Type B pancreatic cell (in vitro differentiated cells): ENCODE results near the gene RASIP1. TPM values are rescaled to one million over a fixed set of nuclear protein-coding genes. Genes with fewer than 3 reads are reported as not detected.
"Not testable (repeated sequence)": the region's sequence is repeated elsewhere in the genome, so short reads cannot be mapped to it uniquely, and the experiment has no call there.

Experiments
- DNase-seq: peaks from one replicate; pipeline ENCODE4 v3.0.0; 2021; ENCODE audit warnings: mixed read lengths; ENCODE audit not compliant: unreplicated experiment; ENCODE audit errors: extremely low spot score
- H3K27ac Mint-ChIP-seq: 2 replicates; pipeline ENCODE4 v1.8.0; 2021; ENCODE audit warnings: mild to moderate bottlenecking, mixed read lengths
- H3K27me3 Mint-ChIP-seq: 2 replicates; pipeline ENCODE4 v1.8.0; 2021; ENCODE audit warnings: mixed read lengths
- H3K36me3 Mint-ChIP-seq: 2 replicates; pipeline ENCODE4 v1.8.0; 2021; ENCODE audit warnings: mixed read lengths
- H3K4me1 Mint-ChIP-seq: one replicate; pipeline ENCODE4 v1.8.0; 2021; ENCODE audit warnings: mixed read lengths; ENCODE audit not compliant: unreplicated experiment
- H3K4me3 Mint-ChIP-seq: 2 replicates; pipeline ENCODE4 v1.8.0; 2021; ENCODE audit warnings: mild to moderate bottlenecking, mixed read lengths
- H3K9me3 Mint-ChIP-seq: 2 replicates; pipeline ENCODE4 v1.8.0; 2021; ENCODE audit warnings: mixed read lengths
- total RNA-seq: library from RNA; stranded (reverse); gene quantifications from 2 replicates; pipeline ENCODE4 v1.2.1, GENCODE V29; 2021; ENCODE audit warnings: low replicate concordance
- TF ChIP-seq, protein P1 (sequence below): fragments of 200-600 bp; sonication (generic); conservative IDR thresholded peaks from 2 replicates; pipeline ENCODE4 v1.5.0; 2021; ENCODE audit warnings: antibody characterized with exemption, mild to moderate bottlenecking

Gene RASIP1
- total RNA-seq, 1 donor from 2014 or later, result 4.6 TPM

DNA sequence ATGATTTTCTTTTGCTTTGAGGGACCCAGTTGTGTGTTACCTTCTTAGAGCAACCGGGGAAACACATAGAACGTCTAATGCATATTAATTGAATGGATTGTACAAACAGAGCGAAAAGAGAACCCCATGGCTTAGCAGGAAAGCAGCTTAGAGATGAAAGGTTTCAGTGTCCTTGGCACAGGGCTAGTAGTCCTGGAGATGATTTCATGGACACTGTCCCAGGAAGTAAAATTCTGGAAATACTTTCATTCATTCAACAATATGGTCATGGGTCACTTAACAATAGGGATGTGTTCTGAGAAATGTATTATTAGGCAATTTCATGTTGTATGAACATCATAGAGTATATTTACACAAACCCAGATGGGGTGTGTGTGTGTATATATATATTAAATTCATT is 54.3 kb downstream of the RASIP1 start:
- TF ChIP-seq, protein P1, sequence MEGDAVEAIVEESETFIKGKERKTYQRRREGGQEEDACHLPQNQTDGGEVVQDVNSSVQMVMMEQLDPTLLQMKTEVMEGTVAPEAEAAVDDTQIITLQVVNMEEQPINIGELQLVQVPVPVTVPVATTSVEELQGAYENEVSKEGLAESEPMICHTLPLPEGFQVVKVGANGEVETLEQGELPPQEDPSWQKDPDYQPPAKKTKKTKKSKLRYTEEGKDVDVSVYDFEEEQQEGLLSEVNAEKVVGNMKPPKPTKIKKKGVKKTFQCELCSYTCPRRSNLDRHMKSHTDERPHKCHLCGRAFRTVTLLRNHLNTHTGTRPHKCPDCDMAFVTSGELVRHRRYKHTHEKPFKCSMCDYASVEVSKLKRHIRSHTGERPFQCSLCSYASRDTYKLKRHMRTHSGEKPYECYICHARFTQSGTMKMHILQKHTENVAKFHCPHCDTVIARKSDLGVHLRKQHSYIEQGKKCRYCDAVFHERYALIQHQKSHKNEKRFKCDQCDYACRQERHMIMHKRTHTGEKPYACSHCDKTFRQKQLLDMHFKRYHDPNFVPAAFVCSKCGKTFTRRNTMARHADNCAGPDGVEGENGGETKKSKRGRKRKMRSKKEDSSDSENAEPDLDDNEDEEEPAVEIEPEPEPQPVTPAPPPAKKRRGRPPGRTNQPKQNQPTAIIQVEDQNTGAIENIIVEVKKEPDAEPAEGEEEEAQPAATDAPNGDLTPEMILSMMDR, result no peak
- H3K27me3 Mint-ChIP-seq, result no peaks in the 10 kb centered on the region
- H3K9me3 Mint-ChIP-seq, result no peaks in the 10 kb centered on the region
- DNase-seq, result no peak
- H3K27ac Mint-ChIP-seq, result no peak overlapping the region
- H3K4me1 Mint-ChIP-seq, result peaks cover 15% of the 10 kb centered on the region
- H3K36me3 Mint-ChIP-seq, result no peaks in the 10 kb centered on the region
- H3K4me3 Mint-ChIP-seq, result no peak overlapping the region

- H3K27me3 Mint-ChIP-seq, result no peaks in the 10 kb centered on the region
- no peak overlapping the region for H3K4me3 Mint-ChIP-seq
- no peaks in the 10 kb centered on the region for H3K9me3 Mint-ChIP-seq
- TF ChIP-seq, protein P1, result no peak
- H3K36me3 Mint-ChIP-seq, result no peaks in the 10 kb centered on the region
- H3K4me1 Mint-ChIP-seq, result peaks cover 15% of the 10 kb centered on the region
- DNase-seq, result no peak
- H3K27ac Mint-ChIP-seq, result peak overlapping the region; percentile 31
These were observed 54.8 kb downstream of the RASIP1 start for GRCh38 chr19:48685583-48685982.

- no peak for DNase-seq
- no peaks in the 10 kb centered on the region for H3K9me3 Mint-ChIP-seq
- TF ChIP-seq, protein P1, result no peak
These were observed 57.1 kb downstream of the RASIP1 start for GRCh38 chr19:48683349-48683748.

GRCh38 chr19:48681127-48681470 is 59.3 kb downstream of the RASIP1 start:
- H3K36me3 Mint-ChIP-seq, result no peaks in the 10 kb centered on the region
- no peak overlapping the region for H3K27ac Mint-ChIP-seq
- H3K9me3 Mint-ChIP-seq, result no peaks in the 10 kb centered on the region
- TF ChIP-seq, protein P1, result no peak
- H3K27me3 Mint-ChIP-seq, result no peaks in the 10 kb centered on the region
- no peak for DNase-seq
- peaks cover 15% of the 10 kb centered on the region for H3K4me1 Mint-ChIP-seq
- no peak overlapping the region for H3K4me3 Mint-ChIP-seq

More at GRCh38 chr19:48683349-48683748, 57.1 kb downstream of the RASIP1 start:
- H3K4me1 Mint-ChIP-seq, result peaks cover 9% of the 10 kb centered on the region
- no peak overlapping the region for H3K4me3 Mint-ChIP-seq
- no peaks in the 10 kb centered on the region for H3K36me3 Mint-ChIP-seq
- H3K27me3 Mint-ChIP-seq, result no peaks in the 10 kb centered on the region
- H3K27ac Mint-ChIP-seq, result no peak overlapping the region

DNA sequence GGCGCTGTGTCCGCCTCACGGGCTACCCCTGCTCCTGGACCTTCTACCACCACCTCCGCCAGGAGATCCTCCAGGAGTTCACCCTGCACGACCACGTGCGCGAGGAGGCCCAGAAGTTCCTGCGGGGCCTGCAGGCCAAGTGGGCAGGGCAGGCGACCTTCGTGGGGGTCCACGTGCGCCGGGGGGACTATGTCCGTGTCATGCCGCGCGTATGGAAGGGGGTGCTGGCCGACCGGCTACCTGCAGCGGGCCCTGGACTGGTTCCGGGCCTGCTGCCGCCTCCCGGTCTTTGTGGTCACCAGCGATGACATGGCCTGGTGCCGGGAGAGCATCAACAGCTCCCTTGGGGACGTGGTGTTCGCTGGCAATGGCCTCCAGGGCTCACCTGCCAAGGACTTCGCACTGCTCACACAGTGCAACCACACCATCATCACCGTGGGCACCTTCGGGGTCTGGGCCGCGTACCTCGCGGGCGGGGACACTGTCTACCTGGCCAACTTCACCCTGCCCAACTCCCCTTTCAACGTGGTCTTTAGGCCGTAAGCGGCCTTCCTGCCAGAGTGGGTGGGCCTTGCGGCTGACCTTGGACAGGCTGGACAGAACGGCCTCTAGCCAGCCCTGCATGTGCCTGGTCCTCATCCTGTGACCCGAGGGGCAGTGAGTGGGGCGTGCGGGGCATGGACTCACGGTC is 59.8 kb downstream of the RASIP1 start:
- no peak for DNase-seq
- Mint-ChIP-seq H3K9me3 (no peaks in the 10 kb centered on the region), H3K4me3 (no peak overlapping the region), H3K4me1 (peaks cover 17% of the 10 kb centered on the region), H3K27ac (no peak overlapping the region), H3K27me3 (no peaks in the 10 kb centered on the region), H3K36me3 (no peaks in the 10 kb centered on the region)
- TF ChIP-seq, protein P1, result no peak

- H3K27me3 Mint-ChIP-seq, H3K9me3 Mint-ChIP-seq, H3K4me3 Mint-ChIP-seq, H3K36me3 Mint-ChIP-seq, DNase-seq, H3K27ac Mint-ChIP-seq: not testable (repeated sequence)
- peaks cover 20% of the 10 kb centered on the region for H3K4me1 Mint-ChIP-seq
These were observed 60.4 kb downstream of the RASIP1 start for GRCh38 chr19:48680006-48680405.
